Memory B cell (primary cell): ENCODE results near the gene VPS4B.

Experiments used
- ATAC-seq: fragments of 150-1000 bp; cut with Tn5 transposase; 2 replicates; pipeline ENCODE4 v1.10.0; 2021; ENCODE audit warnings: low read depth, mild to moderate bottlenecking, moderate library complexity
- DNase-seq, 2 donors: peaks; one replicate each; pipeline ENCODE4 v3.0.0; 2022; ENCODE audit warnings: low spot score in 2 of 2
- H3K27ac Mint-ChIP-seq: one replicate; pipeline ENCODE4 v1.8.0; 2022; ENCODE audit warnings: mild to moderate bottlenecking, moderate library complexity, mixed read lengths
- H3K27me3 Mint-ChIP-seq: one replicate; pipeline ENCODE4 v1.8.0; 2022; ENCODE audit warnings: mixed read lengths
- H3K36me3 Mint-ChIP-seq: one replicate; pipeline ENCODE4 v1.8.0; 2022; ENCODE audit warnings: mild to moderate bottlenecking, mixed read lengths
- H3K4me1 Mint-ChIP-seq: one replicate; pipeline ENCODE4 v1.8.0; 2022; ENCODE audit warnings: mixed read lengths
- H3K4me3 Mint-ChIP-seq: one replicate; pipeline ENCODE4 v1.8.0; 2022; ENCODE audit warnings: mild to moderate bottlenecking, moderate library complexity, mixed read lengths
- H3K9me3 Mint-ChIP-seq: one replicate; pipeline ENCODE4 v1.8.0; 2022; ENCODE audit warnings: mixed read lengths

VPS4B gene

GRCh38 chr18:63445037-63445436 lies 22.8 kb upstream of the VPS4B start:
- ATAC-seq: peak; percentile 44
- Mint-ChIP-seq H3K9me3 (no peaks in the 10 kb centered on the region), H3K4me1 (peaks cover 13% of the 10 kb centered on the region), H3K27ac (no peak overlapping the region), H3K36me3 (no peaks in the 10 kb centered on the region), H3K4me3 (no peak overlapping the region), H3K27me3 (peaks cover 2% of the 10 kb centered on the region)
- DNase-seq: no peak

GRCh38 chr18:63444580-63444979 lies 22.3 kb upstream of the VPS4B start:
- Mint-ChIP-seq H3K9me3 (no peaks in the 10 kb centered on the region), H3K4me1 (peaks cover 13% of the 10 kb centered on the region), H3K4me3 (no peak overlapping the region), H3K36me3 (no peaks in the 10 kb centered on the region), H3K27ac (no peak overlapping the region), H3K27me3 (peaks cover 2% of the 10 kb centered on the region)
- peak; percentile 93 for ATAC-seq
- peak in 1 of 2 donors; percentile 39 for DNase-seq

- ATAC-seq (no peak), DNase-seq (no peak)
- peaks cover 2% of the 10 kb centered on the region for H3K27me3 Mint-ChIP-seq
- peak overlapping the region; percentile 8 for H3K27ac Mint-ChIP-seq
- no peaks in the 10 kb centered on the region for H3K36me3 Mint-ChIP-seq
- H3K4me1 Mint-ChIP-seq: peaks cover 13% of the 10 kb centered on the region
- H3K4me3 Mint-ChIP-seq: no peak overlapping the region
- no peaks in the 10 kb centered on the region for H3K9me3 Mint-ChIP-seq
These were observed 21.6 kb upstream of the VPS4B start for GRCh38 chr18:63443829-63444228.

GRCh38 chr18:63440881-63441280 lies 18.6 kb upstream of the VPS4B start:
- peaks cover 13% of the 10 kb centered on the region for H3K4me1 Mint-ChIP-seq
- no peak for ATAC-seq
- no peaks in the 10 kb centered on the region for H3K9me3 Mint-ChIP-seq
- no peak overlapping the region for H3K27ac Mint-ChIP-seq
- no peak overlapping the region for H3K4me3 Mint-ChIP-seq
- no peak for DNase-seq
- H3K36me3 Mint-ChIP-seq: no peaks in the 10 kb centered on the region
- peaks cover 7% of the 10 kb centered on the region for H3K27me3 Mint-ChIP-seq

GRCh38 chr18:63440219-63440618 lies 17.9 kb upstream of the VPS4B start:
- H3K27me3 Mint-ChIP-seq: peaks cover 7% of the 10 kb centered on the region
- no peaks in the 10 kb centered on the region for H3K36me3 Mint-ChIP-seq
- H3K27ac Mint-ChIP-seq: no peak overlapping the region
- no peaks in the 10 kb centered on the region for H3K9me3 Mint-ChIP-seq
- DNase-seq (no peak), ATAC-seq (no peak)
- H3K4me1 Mint-ChIP-seq: peaks cover 12% of the 10 kb centered on the region
- H3K4me3 Mint-ChIP-seq: no peak overlapping the region

- ATAC-seq (peak; percentile 47), DNase-seq (peak; percentile 32 to 48)
- Mint-ChIP-seq H3K27ac (no peak overlapping the region), H3K36me3 (no peaks in the 10 kb centered on the region), H3K4me1 (peaks cover 5% of the 10 kb centered on the region), H3K9me3 (no peaks in the 10 kb centered on the region), H3K4me3 (no peak overlapping the region), H3K27me3 (peaks cover 7% of the 10 kb centered on the region)
These were observed 17.1 kb upstream of the VPS4B start for GRCh38 chr18:63439334-63439733.

GRCh38 chr18:63438181-63438580 lies 15.9 kb upstream of the VPS4B start:
- Mint-ChIP-seq H3K27ac (no peak overlapping the region), H3K9me3 (no peaks in the 10 kb centered on the region)
- ATAC-seq: no peak

GRCh38 chr18:63433334-63433866 lies 11.1 kb upstream of the VPS4B start:
- H3K4me3 Mint-ChIP-seq: no peak overlapping the region
- no peak for DNase-seq
- no peaks in the 10 kb centered on the region for H3K36me3 Mint-ChIP-seq
- H3K4me1 Mint-ChIP-seq: no peaks in the 10 kb centered on the region
- H3K27me3 Mint-ChIP-seq: peaks cover 16% of the 10 kb centered on the region
- H3K9me3 Mint-ChIP-seq: no peaks in the 10 kb centered on the region
- no peak for ATAC-seq
- H3K27ac Mint-ChIP-seq: no peak overlapping the region

More at GRCh38 chr18:63438181-63438580, 15.9 kb upstream of the VPS4B start:
- Mint-ChIP-seq H3K36me3 (no peaks in the 10 kb centered on the region), H3K4me1 (no peaks in the 10 kb centered on the region), H3K4me3 (no peak overlapping the region), H3K27me3 (peaks cover 10% of the 10 kb centered on the region)
- DNase-seq: no peak

- H3K9me3 Mint-ChIP-seq: no peaks in the 10 kb centered on the region
- H3K36me3 Mint-ChIP-seq: no peaks in the 10 kb centered on the region
- H3K27ac Mint-ChIP-seq: no peak overlapping the region
- H3K4me1 Mint-ChIP-seq: no peaks in the 10 kb centered on the region
- H3K4me3 Mint-ChIP-seq: no peak overlapping the region
- ATAC-seq: no peak
- DNase-seq: no peak
- H3K27me3 Mint-ChIP-seq: peaks cover 13% of the 10 kb centered on the region
These were observed 8.9 kb upstream of the VPS4B start for GRCh38 chr18:63431180-63431579.

GRCh38 chr18:63430526-63430925 lies 8.2 kb upstream of the VPS4B start:
- no peaks in the 10 kb centered on the region for H3K4me1 Mint-ChIP-seq
- H3K36me3 Mint-ChIP-seq: no peaks in the 10 kb centered on the region
- DNase-seq (no peak), ATAC-seq (no peak)
- H3K27ac Mint-ChIP-seq: no peak overlapping the region
- no peaks in the 10 kb centered on the region for H3K9me3 Mint-ChIP-seq
- H3K27me3 Mint-ChIP-seq: peaks cover 11% of the 10 kb centered on the region
- H3K4me3 Mint-ChIP-seq: no peak overlapping the region

GRCh38 chr18:63427558-63427957 lies 5.3 kb upstream of the VPS4B start:
- H3K4me1 Mint-ChIP-seq: peaks cover 8% of the 10 kb centered on the region
- DNase-seq (no peak), ATAC-seq (no peak)
- peaks cover 5% of the 10 kb centered on the region for H3K27me3 Mint-ChIP-seq
- H3K9me3 Mint-ChIP-seq: peaks cover 1% of the 10 kb centered on the region
- H3K27ac Mint-ChIP-seq: no peak overlapping the region
- H3K4me3 Mint-ChIP-seq: no peak overlapping the region
- H3K36me3 Mint-ChIP-seq: no peaks in the 10 kb centered on the region

- H3K9me3 Mint-ChIP-seq: peaks cover 1% of the 10 kb centered on the region
- peaks cover 20% of the 10 kb centered on the region for H3K4me1 Mint-ChIP-seq
- H3K27me3 Mint-ChIP-seq: no peaks in the 10 kb centered on the region
- H3K27ac Mint-ChIP-seq: peak overlapping the region; percentile 94
- peak overlapping the region; percentile 84 for H3K4me3 Mint-ChIP-seq
- ATAC-seq: peak; percentile 44
- H3K36me3 Mint-ChIP-seq: peaks cover 2% of the 10 kb centered on the region
- DNase-seq: no peak
These were observed 608 bp upstream of the VPS4B start for GRCh38 chr18:63422864-63423304.

GRCh38 chr18:63421514-63421913 lies 762 bp downstream of the VPS4B start:
- Mint-ChIP-seq H3K27ac (peak overlapping the region; percentile 94), H3K27me3 (no peaks in the 10 kb centered on the region), H3K4me3 (peak overlapping the region; percentile 84), H3K36me3 (peaks cover 2% of the 10 kb centered on the region), H3K9me3 (peaks cover 1% of the 10 kb centered on the region), H3K4me1 (peaks cover 20% of the 10 kb centered on the region)
- no peak for DNase-seq
- ATAC-seq: no peak

- DNase-seq: no peak
- H3K27ac Mint-ChIP-seq: no peak overlapping the region
- peaks cover 10% of the 10 kb centered on the region for H3K4me1 Mint-ChIP-seq
- no peaks in the 10 kb centered on the region for H3K27me3 Mint-ChIP-seq
- H3K36me3 Mint-ChIP-seq: peaks cover 25% of the 10 kb centered on the region
- H3K4me3 Mint-ChIP-seq: no peak overlapping the region
- no peak for ATAC-seq
- H3K9me3 Mint-ChIP-seq: no peaks in the 10 kb centered on the region
These were observed 9.3 kb downstream of the VPS4B start for GRCh38 chr18:63412953-63413352.

- H3K4me1 Mint-ChIP-seq: peaks cover 13% of the 10 kb centered on the region
- ATAC-seq (no peak), DNase-seq (no peak)
- no peaks in the 10 kb centered on the region for H3K27me3 Mint-ChIP-seq
- no peak overlapping the region for H3K27ac Mint-ChIP-seq
- H3K9me3 Mint-ChIP-seq: no peaks in the 10 kb centered on the region
- peaks cover 35% of the 10 kb centered on the region for H3K36me3 Mint-ChIP-seq
- H3K4me3 Mint-ChIP-seq: no peak overlapping the region
These were observed 11.5 kb downstream of the VPS4B start for GRCh38 chr18:63410792-63411191.
